Peyer's patch (tissue), 4 donors: ENCODE measurements around the gene TMCO4. TPM values are rescaled to one million over a fixed set of nuclear protein-coding genes. Genes with fewer than 3 reads are reported as not detected.

Experiments
- DNase-seq, 3 donors: peaks; one replicate each; pipeline ENCODE4 v3.0.0-alpha.2; 2017 to 2019
- H3K27ac ChIP-seq, 4 donors: fragments of 200-600 bp; sonication (generic); one replicate each; pipeline ENCODE4 v1.5.1; 2016 to 2019
- H3K27me3 ChIP-seq, 2 donors: fragments of 200-600 bp; sonication (generic); one replicate each; pipeline ENCODE4 v1.5.1; 2019
- H3K36me3 ChIP-seq, 3 donors: fragments of 200-600 bp; sonication (generic); one replicate each; pipeline ENCODE4 v1.5.1; 2016 to 2019
- H3K4me1 ChIP-seq, 4 donors: fragments of 200-600 bp; sonication (generic); one replicate each; pipeline ENCODE4 v1.5.1; 2016 to 2019
- H3K4me3 ChIP-seq, 4 donors: fragments of 200-600 bp; sonication (generic); 1 replicate in 3 of 4; 2 replicates in 1 of 4; pipeline ENCODE4 v1.5.1; 2016 to 2019; ENCODE audit warnings: mild to moderate bottlenecking in 1 of 4
- H3K9me3 ChIP-seq, 4 donors: fragments of 200-600 bp; sonication (generic); one replicate each; pipeline ENCODE4 v1.5.1; 2016 to 2019; ENCODE audit warnings: mild to moderate bottlenecking in 1 of 4
- POLR2A ChIP-seq, 2 donors: fragments of 450-650 bp; IDR thresholded peaks; one replicate each; pipeline ENCODE4 v1.5.1; 2017; ENCODE audit warnings: antibody characterized with exemption in 2 of 2, mild to moderate bottlenecking in 2 of 2, moderate library complexity in 2 of 2
- total RNA-seq, 4 donors: library from RNA; depleted of rRNA; stranded (reverse); fragments of >200 nt; gene quantifications; one replicate each; pipeline ENCODE4 v1.1.0, GENCODE V29; 2016
- TF ChIP-seq, protein P1 (sequence below), 6 experiments: fragments of 450-650 bp in 4 of 6; fragments of 200-600 bp in 2 of 6; sonication (generic) in 1 of 6; IDR thresholded peaks; one replicate each; pipeline ENCODE4 v1.5.1; 2017 to 2019; ENCODE audit warnings: antibody characterized with exemption in 6 of 6, mild to moderate bottlenecking in 3 of 6, moderate library complexity in 1 of 6

The TMCO4 gene
- total RNA-seq, 4 donors from 2014 or later = 13.5 to 40.4 (median 26.1) TPM

DNA sequence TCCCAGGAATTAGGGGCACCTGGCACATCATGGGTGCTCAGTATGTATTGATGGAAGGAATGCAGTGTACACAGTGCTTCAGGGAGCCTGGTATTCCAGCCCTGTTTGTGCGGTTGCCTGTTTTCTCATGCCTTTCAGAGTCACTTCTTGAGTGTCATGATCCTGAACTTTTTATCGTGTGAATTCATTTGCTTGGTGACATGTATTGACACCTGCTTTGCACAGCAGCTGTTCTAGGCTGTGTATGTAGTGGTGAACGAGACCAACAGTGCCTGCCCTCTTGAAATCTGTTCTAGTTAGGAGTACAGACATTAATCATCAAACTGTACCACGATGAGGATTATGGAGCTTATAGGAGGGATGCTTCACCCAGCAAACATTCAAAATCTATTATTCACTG lies 128.9 kb downstream of the TMCO4 start:
- TF ChIP-seq, protein P1, sequence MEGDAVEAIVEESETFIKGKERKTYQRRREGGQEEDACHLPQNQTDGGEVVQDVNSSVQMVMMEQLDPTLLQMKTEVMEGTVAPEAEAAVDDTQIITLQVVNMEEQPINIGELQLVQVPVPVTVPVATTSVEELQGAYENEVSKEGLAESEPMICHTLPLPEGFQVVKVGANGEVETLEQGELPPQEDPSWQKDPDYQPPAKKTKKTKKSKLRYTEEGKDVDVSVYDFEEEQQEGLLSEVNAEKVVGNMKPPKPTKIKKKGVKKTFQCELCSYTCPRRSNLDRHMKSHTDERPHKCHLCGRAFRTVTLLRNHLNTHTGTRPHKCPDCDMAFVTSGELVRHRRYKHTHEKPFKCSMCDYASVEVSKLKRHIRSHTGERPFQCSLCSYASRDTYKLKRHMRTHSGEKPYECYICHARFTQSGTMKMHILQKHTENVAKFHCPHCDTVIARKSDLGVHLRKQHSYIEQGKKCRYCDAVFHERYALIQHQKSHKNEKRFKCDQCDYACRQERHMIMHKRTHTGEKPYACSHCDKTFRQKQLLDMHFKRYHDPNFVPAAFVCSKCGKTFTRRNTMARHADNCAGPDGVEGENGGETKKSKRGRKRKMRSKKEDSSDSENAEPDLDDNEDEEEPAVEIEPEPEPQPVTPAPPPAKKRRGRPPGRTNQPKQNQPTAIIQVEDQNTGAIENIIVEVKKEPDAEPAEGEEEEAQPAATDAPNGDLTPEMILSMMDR (IDR thresholded peaks at IDR 0.05) = no peak
- TF ChIP-seq POLR2A (IDR thresholded peaks at IDR 0.05) = no peak
- DNase-seq = no peak
- Histone ChIP-seq H3K36me3 (no peaks in the 10 kb centered on the region), H3K9me3 (no peaks in the 10 kb centered on the region), H3K4me3 (no peak overlapping the region), H3K4me1 (peaks cover 0 to under 1% (median under 1%) of the 10 kb centered on the region in 4 donors), H3K27me3 (peaks cover 0 to 9% of the 10 kb centered on the region in 2 donors), H3K27ac (no peak overlapping the region)

DNA sequence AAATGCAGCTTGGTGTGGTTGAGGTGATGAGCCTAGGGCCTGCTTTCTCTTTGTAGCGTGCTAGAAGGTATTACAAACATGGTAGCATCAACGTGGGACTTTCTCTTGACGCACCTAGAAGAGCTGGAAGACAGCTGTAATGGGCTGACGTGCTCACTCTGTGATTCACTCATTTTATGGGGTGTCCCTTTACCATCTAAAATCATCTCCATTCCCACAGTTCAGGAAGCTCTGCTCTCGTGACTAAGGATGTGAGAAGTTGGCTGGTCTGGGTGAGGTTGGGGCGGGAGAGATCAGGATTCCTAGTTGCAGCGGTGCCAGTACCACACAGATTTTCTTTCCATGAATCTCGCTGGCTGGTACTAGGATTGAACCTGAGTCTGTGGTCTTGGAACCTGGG lies 130.8 kb downstream of the TMCO4 start:
- Histone ChIP-seq H3K9me3 (no peaks in the 10 kb centered on the region), H3K4me1 (peaks cover 0 to 17% (median 8%) of the 10 kb centered on the region in 4 donors), H3K36me3 (no peaks in the 10 kb centered on the region), H3K27ac (no peak overlapping the region), H3K27me3 (peaks cover 0 to 26% of the 10 kb centered on the region in 2 donors), H3K4me3 (no peak overlapping the region)
- TF ChIP-seq POLR2A (IDR thresholded peaks at IDR 0.05) = no peak
- TF ChIP-seq, protein P1 (IDR thresholded peaks at IDR 0.05) = no peak
- DNase-seq = no peak

DNA sequence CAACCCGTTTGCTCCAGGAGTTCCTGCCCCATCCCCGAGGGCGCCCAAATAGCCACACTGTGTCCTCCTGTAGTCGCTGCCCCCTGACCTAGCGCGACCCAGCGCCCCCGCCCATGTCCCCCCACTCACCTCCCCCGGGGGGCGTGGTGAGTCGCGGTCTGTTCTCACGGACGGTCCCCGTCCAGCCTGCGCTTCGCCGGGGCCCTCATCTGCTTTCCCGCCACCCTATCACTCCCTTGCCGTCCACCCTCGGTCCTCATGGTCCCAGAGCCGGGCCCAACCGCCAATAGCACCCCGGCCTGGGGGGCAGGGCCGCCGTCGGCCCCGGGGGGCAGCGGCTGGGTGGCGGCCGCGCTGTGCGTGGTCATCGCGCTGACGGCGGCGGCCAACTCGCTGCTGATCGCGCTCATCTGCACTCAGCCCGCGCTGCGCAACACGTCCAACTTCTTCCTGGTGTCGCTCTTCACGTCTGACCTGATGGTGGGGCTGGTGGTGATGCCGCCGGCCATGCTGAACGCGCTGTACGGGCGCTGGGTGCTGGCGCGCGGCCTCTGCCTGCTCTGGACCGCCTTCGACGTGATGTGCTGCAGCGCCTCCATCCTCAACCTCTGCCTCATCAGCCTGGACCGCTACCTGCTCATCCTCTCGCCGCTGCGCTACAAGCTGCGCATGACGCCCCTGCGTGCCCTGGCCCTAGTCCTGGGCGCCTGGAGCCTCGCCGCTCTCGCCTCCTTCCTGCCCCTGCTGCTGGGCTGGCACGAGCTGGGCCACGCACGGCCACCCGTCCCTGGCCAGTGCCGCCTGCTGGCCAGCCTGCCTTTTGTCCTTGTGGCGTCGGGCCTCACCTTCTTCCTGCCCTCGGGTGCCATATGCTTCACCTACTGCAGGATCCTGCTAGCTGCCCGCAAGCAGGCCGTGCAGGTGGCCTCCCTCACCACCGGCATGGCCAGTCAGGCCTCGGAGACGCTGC lies 133.9 kb downstream of the TMCO4 start:
- Histone ChIP-seq H3K36me3 (no peaks in the 10 kb centered on the region), H3K4me1 (peaks cover 0 to 17% (median 8%) of the 10 kb centered on the region in 4 donors), H3K27ac (no peak overlapping the region), H3K4me3 (peak overlapping the region in 3 of 4 donors; percentile 42 to 49 (median 47)), H3K9me3 (no peaks in the 10 kb centered on the region), H3K27me3 (peaks cover 0 to 32% of the 10 kb centered on the region in 2 donors)
- TF ChIP-seq, protein P1 (IDR thresholded peaks at IDR 0.05) = no peak
- DNase-seq = no peak

DNA sequence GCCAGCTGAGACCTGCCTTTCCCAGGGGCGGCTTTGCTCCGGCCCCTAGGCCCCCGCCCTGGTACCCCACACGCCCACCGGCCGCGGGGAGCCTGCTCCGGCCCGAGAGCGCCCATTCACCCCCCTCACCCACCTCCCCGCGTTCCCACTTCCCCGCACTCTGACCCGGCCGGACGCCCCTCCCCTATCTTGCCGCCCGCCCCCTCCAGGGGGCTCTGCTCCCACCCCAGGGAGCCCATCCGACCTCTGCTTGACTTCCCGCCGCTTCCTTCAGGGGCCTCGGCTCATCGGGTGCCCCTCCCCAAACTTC lies 134.6 kb downstream of the TMCO4 start:
- Histone ChIP-seq H3K36me3 (no peaks in the 10 kb centered on the region), H3K27ac (no peak overlapping the region), H3K27me3 (peaks cover 0 to 32% of the 10 kb centered on the region in 2 donors), H3K9me3 (no peaks in the 10 kb centered on the region), H3K4me3 (peak overlapping the region in 3 of 4 donors; percentile 42 to 49 (median 47)), H3K4me1 (peaks cover 0 to 17% (median 8%) of the 10 kb centered on the region in 4 donors)
- DNase-seq = no peak
- TF ChIP-seq, protein P1 (IDR thresholded peaks at IDR 0.05) = no peak
- TF ChIP-seq POLR2A (IDR thresholded peaks at IDR 0.05) = no peak

DNA sequence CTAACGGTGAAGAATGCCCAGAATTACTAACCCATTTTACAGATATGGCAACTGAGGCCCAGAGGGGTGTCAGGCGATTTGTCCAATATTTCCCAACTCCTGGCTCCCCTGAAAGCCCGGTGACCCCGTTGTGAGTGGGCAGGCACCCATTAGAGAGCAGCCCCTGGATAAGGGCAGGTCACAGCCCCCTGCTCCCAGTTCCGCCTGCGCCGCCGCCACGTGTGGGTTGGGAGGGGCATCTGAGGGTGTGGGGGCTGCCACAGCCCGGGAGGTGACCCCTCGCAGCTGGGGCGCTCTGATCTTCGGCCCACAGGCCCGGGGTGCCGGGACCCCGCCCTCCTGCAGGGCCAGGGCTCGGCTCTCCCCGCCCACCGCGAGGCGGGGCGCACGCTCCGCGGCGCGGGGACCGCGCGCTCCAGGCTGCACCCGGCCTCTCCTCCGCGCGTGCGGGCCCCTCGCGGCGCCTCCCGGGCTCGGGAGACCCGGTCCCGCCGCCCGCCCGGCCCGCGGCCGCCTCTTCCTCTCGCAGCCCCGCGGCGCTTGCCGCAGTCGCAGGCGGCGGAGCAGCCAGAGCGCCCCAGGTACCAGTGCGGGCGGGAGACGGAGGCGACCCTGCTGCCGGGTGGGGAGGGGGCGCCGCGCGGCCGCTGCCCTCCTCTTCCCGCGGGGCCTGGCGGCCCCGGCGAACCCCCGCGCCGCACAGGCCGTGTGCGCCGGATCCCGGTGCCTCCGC lies 135.1 kb downstream of the TMCO4 start, which contains the start of gene HTR6:
HTR6 (plus strand) TSS at position 423 of the 733 bp plus-strand sequence. CDS start 879 bp downstream, outside the sequence.
- Histone ChIP-seq H3K4me3 (peak within 1 kb of the TSS in 3 of 4 donors; percentile 42 to 49 (median 47)), H3K9me3 (no peaks in the 10 kb centered on the region), H3K4me1 (peaks cover 0 to 18% (median 9%) of the 10 kb centered on the region in 4 donors), H3K27ac (no peak within 1 kb of the TSS), H3K27me3 (peaks cover 0 to 32% of the 10 kb centered on the region in 2 donors), H3K36me3 (no peaks in the 10 kb centered on the region)
- no peak for DNase-seq
- TF ChIP-seq, protein P1 (IDR thresholded peaks at IDR 0.05) = no peak
- TF ChIP-seq POLR2A (IDR thresholded peaks at IDR 0.05) = no peak
